ENCODE data around the gene CREBBP.

GRCh38 chr16:3752984-3753383 lies 127.5 kb downstream of the CREBBP start:
- no peak for TF ChIP-seq POLR2A (IDR thresholded peaks at IDR 0.05)
- TF ChIP-seq, protein P1, sequence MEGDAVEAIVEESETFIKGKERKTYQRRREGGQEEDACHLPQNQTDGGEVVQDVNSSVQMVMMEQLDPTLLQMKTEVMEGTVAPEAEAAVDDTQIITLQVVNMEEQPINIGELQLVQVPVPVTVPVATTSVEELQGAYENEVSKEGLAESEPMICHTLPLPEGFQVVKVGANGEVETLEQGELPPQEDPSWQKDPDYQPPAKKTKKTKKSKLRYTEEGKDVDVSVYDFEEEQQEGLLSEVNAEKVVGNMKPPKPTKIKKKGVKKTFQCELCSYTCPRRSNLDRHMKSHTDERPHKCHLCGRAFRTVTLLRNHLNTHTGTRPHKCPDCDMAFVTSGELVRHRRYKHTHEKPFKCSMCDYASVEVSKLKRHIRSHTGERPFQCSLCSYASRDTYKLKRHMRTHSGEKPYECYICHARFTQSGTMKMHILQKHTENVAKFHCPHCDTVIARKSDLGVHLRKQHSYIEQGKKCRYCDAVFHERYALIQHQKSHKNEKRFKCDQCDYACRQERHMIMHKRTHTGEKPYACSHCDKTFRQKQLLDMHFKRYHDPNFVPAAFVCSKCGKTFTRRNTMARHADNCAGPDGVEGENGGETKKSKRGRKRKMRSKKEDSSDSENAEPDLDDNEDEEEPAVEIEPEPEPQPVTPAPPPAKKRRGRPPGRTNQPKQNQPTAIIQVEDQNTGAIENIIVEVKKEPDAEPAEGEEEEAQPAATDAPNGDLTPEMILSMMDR (IDR thresholded peaks at IDR 0.05) = no peak
- TF ChIP-seq POLR2AphosphoS5 (IDR thresholded peaks at IDR 0.05) = no peak
- TF ChIP-seq EP300 (IDR thresholded peaks at IDR 0.05) = no peak

All from suprapubic skin (tissue), 4 donors.